ENCODE measurements around the gene KHDRBS2.

DNA sequence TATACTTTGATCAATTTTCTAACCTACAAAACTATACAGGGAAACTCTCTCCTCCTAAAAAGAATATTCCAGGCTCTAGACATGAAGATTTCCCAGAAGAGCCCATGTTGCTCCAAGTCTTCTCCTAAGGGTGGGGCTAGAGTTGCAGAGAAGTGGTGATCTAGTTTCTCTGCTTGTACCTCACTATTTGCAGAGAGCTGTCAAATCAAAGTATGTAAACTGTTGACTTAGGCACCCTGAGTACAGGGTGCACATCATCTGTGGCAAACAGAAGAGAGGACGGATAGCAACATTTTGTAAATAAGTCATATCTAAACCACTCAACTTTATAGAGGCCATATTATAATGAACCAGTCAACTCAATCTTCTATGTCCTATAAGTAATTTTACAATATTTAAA lies 250.1 kb downstream of the KHDRBS2 start:
- TF ChIP-seq, protein P1, sequence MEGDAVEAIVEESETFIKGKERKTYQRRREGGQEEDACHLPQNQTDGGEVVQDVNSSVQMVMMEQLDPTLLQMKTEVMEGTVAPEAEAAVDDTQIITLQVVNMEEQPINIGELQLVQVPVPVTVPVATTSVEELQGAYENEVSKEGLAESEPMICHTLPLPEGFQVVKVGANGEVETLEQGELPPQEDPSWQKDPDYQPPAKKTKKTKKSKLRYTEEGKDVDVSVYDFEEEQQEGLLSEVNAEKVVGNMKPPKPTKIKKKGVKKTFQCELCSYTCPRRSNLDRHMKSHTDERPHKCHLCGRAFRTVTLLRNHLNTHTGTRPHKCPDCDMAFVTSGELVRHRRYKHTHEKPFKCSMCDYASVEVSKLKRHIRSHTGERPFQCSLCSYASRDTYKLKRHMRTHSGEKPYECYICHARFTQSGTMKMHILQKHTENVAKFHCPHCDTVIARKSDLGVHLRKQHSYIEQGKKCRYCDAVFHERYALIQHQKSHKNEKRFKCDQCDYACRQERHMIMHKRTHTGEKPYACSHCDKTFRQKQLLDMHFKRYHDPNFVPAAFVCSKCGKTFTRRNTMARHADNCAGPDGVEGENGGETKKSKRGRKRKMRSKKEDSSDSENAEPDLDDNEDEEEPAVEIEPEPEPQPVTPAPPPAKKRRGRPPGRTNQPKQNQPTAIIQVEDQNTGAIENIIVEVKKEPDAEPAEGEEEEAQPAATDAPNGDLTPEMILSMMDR (IDR thresholded peaks at IDR 0.05): no peak
- TF ChIP-seq EZH2 (IDR thresholded peaks at IDR 0.05; ENCODE audit: borderline replicate concordance, insufficient read depth, low read depth, low read length, poor library complexity, severe bottlenecking): no peak
